WI38 (cell line): ENCODE data around the gene SCCPDH.

Experiments
- H3K4me3 ChIP-seq: 2 replicates; pipeline ENCODE4 v1.5.1; 2011; ENCODE audit warnings: low read depth, mild to moderate bottlenecking, control low read depth, low read length
- TF ChIP-seq, protein P1 (sequence below): IDR thresholded peaks from 2 replicates; pipeline ENCODE4 v1.5.1; 2012; ENCODE audit warnings: low read depth, mild to moderate bottlenecking, control low read depth, low read length

SCCPDH gene

DNA sequence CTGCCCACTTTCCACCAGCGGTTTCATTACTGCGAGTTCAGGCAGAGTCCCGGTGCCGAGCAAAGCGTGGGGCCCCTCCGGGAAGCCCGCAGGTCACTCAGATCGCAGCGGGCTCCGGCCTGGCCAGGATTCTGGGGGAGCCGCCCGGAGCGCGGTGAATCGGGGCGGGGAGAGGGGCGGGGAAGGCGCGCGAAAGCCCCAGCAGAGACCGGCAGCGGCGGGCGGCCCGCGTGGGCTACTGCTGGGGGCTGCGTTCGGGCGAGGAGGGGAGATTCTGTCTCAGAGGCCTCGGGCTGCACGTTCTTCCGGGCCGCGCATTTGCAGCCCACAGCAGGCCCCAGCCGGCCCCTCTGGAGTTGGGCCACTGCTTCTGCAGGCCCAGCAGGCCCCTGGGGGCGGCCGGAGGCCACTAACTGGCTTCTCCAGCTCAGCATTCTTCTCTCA is 64.7 kb downstream of the SCCPDH start:
- TF ChIP-seq, protein P1, sequence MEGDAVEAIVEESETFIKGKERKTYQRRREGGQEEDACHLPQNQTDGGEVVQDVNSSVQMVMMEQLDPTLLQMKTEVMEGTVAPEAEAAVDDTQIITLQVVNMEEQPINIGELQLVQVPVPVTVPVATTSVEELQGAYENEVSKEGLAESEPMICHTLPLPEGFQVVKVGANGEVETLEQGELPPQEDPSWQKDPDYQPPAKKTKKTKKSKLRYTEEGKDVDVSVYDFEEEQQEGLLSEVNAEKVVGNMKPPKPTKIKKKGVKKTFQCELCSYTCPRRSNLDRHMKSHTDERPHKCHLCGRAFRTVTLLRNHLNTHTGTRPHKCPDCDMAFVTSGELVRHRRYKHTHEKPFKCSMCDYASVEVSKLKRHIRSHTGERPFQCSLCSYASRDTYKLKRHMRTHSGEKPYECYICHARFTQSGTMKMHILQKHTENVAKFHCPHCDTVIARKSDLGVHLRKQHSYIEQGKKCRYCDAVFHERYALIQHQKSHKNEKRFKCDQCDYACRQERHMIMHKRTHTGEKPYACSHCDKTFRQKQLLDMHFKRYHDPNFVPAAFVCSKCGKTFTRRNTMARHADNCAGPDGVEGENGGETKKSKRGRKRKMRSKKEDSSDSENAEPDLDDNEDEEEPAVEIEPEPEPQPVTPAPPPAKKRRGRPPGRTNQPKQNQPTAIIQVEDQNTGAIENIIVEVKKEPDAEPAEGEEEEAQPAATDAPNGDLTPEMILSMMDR = no peak
- no peak overlapping the region for H3K4me3 ChIP-seq

DNA sequence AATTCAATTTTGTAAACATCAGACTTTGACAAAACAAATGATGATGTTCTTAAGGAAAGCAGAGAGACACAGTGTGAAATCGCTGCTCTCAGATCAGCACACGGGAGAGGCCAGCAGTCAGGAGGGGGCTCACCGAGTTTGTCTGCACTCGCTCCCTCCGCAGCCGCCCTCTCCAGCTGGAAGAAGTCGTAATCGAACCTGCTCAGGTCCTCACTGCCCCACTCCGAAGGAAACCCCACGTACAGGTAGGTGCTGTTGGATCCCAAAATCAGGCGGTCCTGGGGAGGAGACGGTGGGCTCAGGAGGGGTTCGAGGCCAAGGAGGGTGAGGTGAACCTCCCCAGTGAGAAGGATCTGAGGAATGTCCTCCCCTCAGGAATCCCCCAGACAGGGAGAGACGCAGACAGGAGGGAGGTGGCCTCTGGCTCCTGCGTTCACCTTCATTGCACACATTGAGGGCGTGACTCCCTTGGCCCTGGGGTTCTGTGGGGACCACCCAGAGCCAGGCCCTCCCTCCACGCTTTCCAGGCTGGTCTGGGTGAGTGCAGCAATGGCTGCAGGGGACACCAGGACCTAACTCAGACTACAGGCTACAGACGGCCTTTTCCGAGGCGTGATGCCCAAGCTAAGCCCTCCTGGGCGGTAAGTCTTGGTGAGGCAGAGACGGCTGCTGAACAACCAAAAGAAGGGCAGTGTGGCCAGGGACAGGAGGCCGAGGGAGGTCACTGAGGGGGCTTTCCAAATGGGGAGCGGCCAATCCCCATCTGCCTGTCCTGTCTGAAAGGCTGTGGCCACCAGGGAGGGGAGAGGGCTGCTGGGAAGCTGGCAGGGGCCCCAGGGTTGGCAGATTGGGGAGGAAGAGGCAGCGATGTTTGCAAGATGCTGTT is 65.5 kb downstream of the SCCPDH start:
- no peak overlapping the region for H3K4me3 ChIP-seq
- TF ChIP-seq, protein P1 = no peak

DNA sequence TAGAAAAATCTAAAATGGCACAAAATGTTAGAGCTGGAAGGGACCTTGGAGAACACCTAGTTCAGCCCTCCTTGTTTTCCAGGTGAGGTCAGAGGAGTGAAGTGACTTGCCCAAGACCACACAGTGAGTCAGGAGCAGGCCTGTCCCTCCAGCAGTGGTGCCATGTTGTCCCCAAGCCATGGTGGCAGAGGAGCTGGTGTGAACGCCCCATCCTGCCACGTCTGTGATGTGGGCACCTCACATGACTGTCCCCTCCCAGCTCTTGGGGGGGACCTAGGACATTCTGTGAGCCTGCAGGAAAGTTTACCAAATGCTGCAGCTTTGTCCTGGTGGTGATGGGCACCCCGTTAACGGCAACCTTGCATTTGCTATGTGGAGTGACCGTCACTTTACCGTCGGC is 66.2 kb downstream of the SCCPDH start:
- TF ChIP-seq, protein P1 = no peak
- H3K4me3 ChIP-seq = no peak overlapping the region

DNA sequence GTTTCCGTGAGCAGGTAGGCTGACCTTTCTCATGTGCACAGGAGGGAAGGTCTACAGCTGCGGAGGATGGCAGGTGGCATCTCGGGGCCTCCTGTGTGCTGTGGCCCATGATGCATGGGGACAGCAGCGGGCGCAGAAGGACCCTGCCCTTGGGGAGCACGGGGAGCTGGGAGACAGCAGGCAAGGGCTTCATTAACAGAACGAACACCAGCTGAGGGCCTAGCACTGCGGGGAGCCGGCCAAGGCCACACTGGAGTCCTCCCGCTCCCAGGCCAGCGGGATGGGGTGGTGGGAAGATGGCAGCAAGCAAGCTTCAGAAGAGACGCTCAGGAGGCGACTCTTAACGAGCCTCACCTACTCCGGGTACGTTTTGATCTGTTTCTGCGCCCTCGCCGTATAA is 66.6 kb downstream of the SCCPDH start:
- TF ChIP-seq, protein P1 = no peak
- no peak overlapping the region for H3K4me3 ChIP-seq

DNA sequence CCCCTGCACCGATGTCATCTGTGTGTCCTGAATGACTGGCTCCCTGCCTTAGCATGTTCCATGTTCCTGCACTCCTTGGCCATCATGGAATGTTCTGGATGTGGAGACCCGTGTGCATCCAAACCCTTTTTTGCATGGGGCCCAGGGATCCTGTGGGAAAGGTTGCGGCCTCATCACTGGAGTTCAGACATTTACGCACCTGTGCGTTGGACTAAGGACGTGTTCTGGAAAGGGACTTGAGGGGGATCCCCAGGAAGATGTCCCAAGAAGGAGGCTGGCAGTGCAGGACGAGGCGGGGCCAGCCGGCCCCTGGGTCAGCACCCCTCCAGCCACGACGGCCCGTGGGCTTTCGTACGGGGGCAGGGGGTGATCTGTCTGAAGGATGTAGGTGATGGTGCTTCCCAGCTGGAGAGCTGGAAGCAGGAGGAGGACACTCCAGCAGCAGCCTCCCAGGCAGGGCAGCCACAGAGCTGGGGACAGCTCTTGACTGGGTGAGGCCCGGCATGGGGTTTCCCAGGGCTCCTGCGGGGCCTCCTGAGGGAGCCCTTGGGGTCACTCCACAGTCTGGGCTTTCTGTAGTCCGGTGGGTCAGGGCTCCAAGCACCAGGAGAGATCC is 67.2 kb downstream of the SCCPDH start:
- H3K4me3 ChIP-seq = no peak overlapping the region
- TF ChIP-seq, protein P1 = no peak

DNA sequence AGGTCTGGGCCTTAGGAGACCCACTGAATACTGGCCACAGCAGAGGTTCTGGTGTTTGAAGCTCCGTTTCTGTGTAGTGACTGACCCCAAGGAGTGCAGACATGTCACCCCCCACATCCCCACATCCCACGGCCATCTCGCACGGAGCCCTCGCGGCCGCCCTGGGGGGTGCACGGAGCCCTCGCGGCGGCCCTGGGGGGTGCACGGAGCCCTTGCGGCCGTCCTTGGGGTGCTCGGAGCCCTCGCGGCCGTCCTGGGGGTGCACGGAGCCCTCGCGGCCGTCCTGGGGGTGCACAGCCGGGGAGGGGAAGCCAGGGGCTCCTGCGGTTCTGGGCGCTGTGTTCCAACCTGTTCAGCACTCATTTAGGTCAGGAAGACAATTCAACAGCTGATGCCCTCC is 68.4 kb downstream of the SCCPDH start:
- no peak overlapping the region for H3K4me3 ChIP-seq
- TF ChIP-seq, protein P1 = no peak

DNA sequence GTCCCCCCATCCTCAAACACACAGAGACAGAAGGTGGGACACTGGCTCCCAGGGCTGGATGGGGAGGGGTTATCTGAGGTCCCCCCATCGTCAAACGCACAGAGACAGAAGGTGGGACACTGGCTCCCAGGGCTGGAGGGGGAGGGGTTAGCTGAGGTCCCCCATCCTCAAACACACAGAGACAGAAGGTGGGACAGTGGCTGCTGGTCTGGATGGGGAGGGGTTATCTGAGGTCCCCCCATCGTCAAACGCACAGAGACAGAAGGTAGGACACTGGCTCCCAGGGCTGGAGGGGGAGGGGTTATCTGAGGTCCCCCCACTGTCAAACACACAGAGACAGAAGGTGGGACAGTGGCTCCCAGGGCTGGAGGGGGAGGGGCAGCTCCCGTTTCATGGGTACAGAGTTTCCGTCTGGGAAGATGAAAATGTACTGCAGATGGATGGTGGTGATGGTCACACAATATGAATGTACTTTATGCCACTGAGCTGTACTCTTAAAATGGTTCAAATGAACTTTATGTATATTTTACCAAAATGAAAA is 69.2 kb downstream of the SCCPDH start:
- no peak overlapping the region for H3K4me3 ChIP-seq

More for the DNA sequence above, 69.2 kb downstream of the SCCPDH start:
- TF ChIP-seq, protein P1 = no peak
